Measurements from ENCODE around the gene TNFRSF4.

- TF ChIP-seq CTCF (IDR thresholded peaks at IDR 0.05; ENCODE audit: borderline replicate concordance, extremely low read depth, low read length, poor library complexity, severe bottlenecking) (no peak), EZH2 (IDR thresholded peaks at IDR 0.05; ENCODE audit: borderline replicate concordance, low read depth, low read length, severe bottlenecking) (no peak)
These were observed 15.4 kb downstream of the TNFRSF4 start for GRCh38 chr1:1198423-1199140.

All from DND-41 (cell line).